Pancreas (tissue), 10 donors: ENCODE data around the gene CA5A. TPM values are rescaled to one million over a fixed set of nuclear protein-coding genes. Genes with fewer than 3 reads are reported as not detected.

Experiments
- ATAC-seq, 4 donors: fragments of 200-7000 bp; cut with Tn5 transposase; one replicate each; pipeline versions ENCODE4 v1.8.0 to v1.9.1; 2020; ENCODE audit warnings: mild to moderate bottlenecking in 4 of 4, moderate library complexity in 4 of 4
- DNase-seq, 6 donors: peaks; one replicate each; pipeline ENCODE4 v3.0.0-alpha.2; 2020
- FAIRE-seq: peaks from 2 replicates; lab custom pipeline; 2012; peaks lifted over from hg19 to GRCh38; lab: Jason Lieb, UNC
- H3K27ac ChIP-seq, 4 donors: fragments of 200-600 bp; sonication (generic); 1 replicate in 3 of 4; 2 replicates in 1 of 4; pipeline versions ENCODE4 v1.5.0 to v1.8.0; 2020
- H3K27me3 ChIP-seq, 4 donors: fragments of 200-600 bp; one replicate each; pipeline ENCODE4 v1.8.0; 2021
- H3K36me3 ChIP-seq, 3 donors: fragments of 200-600 bp; sonication (generic) in 1 of 3; one replicate each; pipeline versions ENCODE4 v1.5.0 to v1.8.0; 2020 to 2021
- H3K4me1 ChIP-seq, 3 donors: fragments of 200-600 bp; one replicate each; pipeline ENCODE4 v1.8.0; 2021
- H3K4me3 ChIP-seq, 4 donors: fragments of 200-600 bp; sonication (generic) in 2 of 4; one replicate each; pipeline versions ENCODE4 v1.5.0 to v1.8.0; 2020 to 2021
- H3K9me3 ChIP-seq, 4 donors: fragments of 200-600 bp; one replicate each; pipeline ENCODE4 v1.8.0; 2021
- CTCF ChIP-seq, 4 donors: fragments of 200-600 bp; sonication (generic) in 3 of 4; IDR thresholded peaks; one replicate each; pipeline versions ENCODE4 v1.5.0 to v1.8.0; 2021; ENCODE audit warnings: antibody characterized with exemption in 4 of 4
- WGBS, 2 donors: extraction: QIAGEN DNeasy Blood & Tissue Kit; methylation state at CpG; one replicate each; pipeline ENCODE4 v1.1.7; 2013; 5-methylcytosine and 5-hydroxymethylcytosine counted together
- intact Hi-C, 3 donors: fragments of 100-400 bp; cut with DNase I; formaldehyde crosslinking; loops; one replicate each; pipeline versions ENCODE4 v1.11.1 to v1.14.2; 2022
- polyA plus RNA-seq, 2 donors: library from polyadenylated mRNA; stranded (reverse); fragments of 200-250 nt; gene quantifications; one replicate each; pipeline ENCODE4 v1.2.3, GENCODE V29; 2013
- total RNA-seq, 6 donors: library from RNA; stranded (reverse); fragmentation: NEBNext Ultra II Directional in 4 of 6; extraction: Animal tissue kit (Norgen Biotek cat#: 25700) in 4 of 6; gene quantifications; one replicate each; pipeline versions ENCODE4 v1.2.1 to v1.2.4, GENCODE V29; 2021 to 2023
- donor health status: healthy with polysubstance abuse.
- donor health status: DM: no; HTN: no; CAD: no; lungs with moderate emphysema.
- donor health status: DM: no; HTN: no; CAD: no.
- donor health status: control.
- donor health status: control.
- donor health status: Bipolar disorder and iron deficiency.
- donor health status: DM: yes; HTN: yes; CAD: no.
- donor health status: DM: no; HTN: no; CAD: no.
- donor health status: DM: no; HTN: no; CAD: no.
- donor health status: DM: yes; HTN: yes; CAD: no.

The CA5A gene
- total and polyA plus RNA-seq, 8 donors = under 0.01 TPM; not detected in 6

- no peak for FAIRE-seq
- Histone ChIP-seq H3K4me1 (peaks cover 0 to 6% (median 4%) of the 10 kb centered on the region in 3 donors), H3K9me3 (no peaks in the 10 kb centered on the region), H3K27ac (no peak overlapping the region), H3K4me3 (no peak overlapping the region), H3K36me3 (no peaks in the 10 kb centered on the region), H3K27me3 (no peaks in the 10 kb centered on the region)
- no peak for ATAC-seq
- no peak for TF ChIP-seq CTCF (IDR thresholded peaks at IDR 0.05)
- DNase-seq = no peak
- WGBS, 2 donors = 90 to 91% methylated on average over 9 of the region's 9 CpGs
- intact Hi-C loops = no loop called here
Measured at GRCh38 chr16:87974178-87974577, 37.8 kb upstream of the CA5A start.

- DNase-seq (no peak), FAIRE-seq (no peak)
- intact Hi-C loops = no loop called here
Measured at GRCh38 chr16:87973717-87974116, 37.4 kb upstream of the CA5A start.

GRCh38 chr16:87971933-87972332 lies 35.6 kb upstream of the CA5A start:
- Histone ChIP-seq H3K36me3 (no peaks in the 10 kb centered on the region), H3K4me3 (no peak overlapping the region), H3K27me3 (no peaks in the 10 kb centered on the region), H3K4me1 (peaks cover 0 to 3% (median 0%) of the 10 kb centered on the region in 3 donors), H3K27ac (no peak overlapping the region), H3K9me3 (no peaks in the 10 kb centered on the region)
- TF ChIP-seq CTCF (IDR thresholded peaks at IDR 0.05) = no peak
- intact Hi-C loops = no loop called here
- FAIRE-seq = no peak
- 91 to 98% methylated on average over 2 of the region's 2 CpGs for WGBS, 2 donors
- ATAC-seq = no peak
- no peak for DNase-seq

More at GRCh38 chr16:87973717-87974116, 37.4 kb upstream of the CA5A start:
- TF ChIP-seq CTCF (IDR thresholded peaks at IDR 0.05) = no peak
- H3K9me3 ChIP-seq = no peaks in the 10 kb centered on the region
- 90 to 91% methylated on average over 3 of the region's 3 CpGs for WGBS, 2 donors
- H3K27ac ChIP-seq = no peak overlapping the region
- no peak overlapping the region for H3K4me3 ChIP-seq
- no peaks in the 10 kb centered on the region for H3K27me3 ChIP-seq
- ATAC-seq = no peak
- peaks cover 0 to 3% (median 2%) of the 10 kb centered on the region in 3 donors for H3K4me1 ChIP-seq
- H3K36me3 ChIP-seq = no peaks in the 10 kb centered on the region

- no peak overlapping the region for H3K4me3 ChIP-seq
- intact Hi-C loops = no loop called here
- no peak overlapping the region for H3K27ac ChIP-seq
- no peak for TF ChIP-seq CTCF (IDR thresholded peaks at IDR 0.05)
- H3K9me3 ChIP-seq = no peaks in the 10 kb centered on the region
- 56 to 60% methylated on average over 3 of the region's 3 CpGs for WGBS, 2 donors
- H3K36me3 ChIP-seq = no peaks in the 10 kb centered on the region
- H3K4me1 ChIP-seq = peaks cover 0 to 7% (median 6%) of the 10 kb centered on the region in 3 donors
- no peak for FAIRE-seq
- DNase-seq = no peak
- ATAC-seq = no peak
- H3K27me3 ChIP-seq = no peaks in the 10 kb centered on the region
Measured at GRCh38 chr16:87970186-87970585, 33.9 kb upstream of the CA5A start.

GRCh38 chr16:87968541-87968940 lies 32.2 kb upstream of the CA5A start:
- intact Hi-C loops = no loop called here

More at GRCh38 chr16:87968541-87968940, 32.2 kb upstream of the CA5A start:
- Histone ChIP-seq H3K27me3 (no peaks in the 10 kb centered on the region), H3K4me1 (peaks cover 0 to 7% (median 6%) of the 10 kb centered on the region in 3 donors), H3K4me3 (no peak overlapping the region), H3K27ac (no peak overlapping the region), H3K36me3 (no peaks in the 10 kb centered on the region), H3K9me3 (no peaks in the 10 kb centered on the region)
- DNase-seq (no peak), ATAC-seq (no peak), FAIRE-seq (no peak)
- WGBS, 2 donors = 90 to 94% methylated on average over 7 of the region's 7 CpGs
- no peak for TF ChIP-seq CTCF (IDR thresholded peaks at IDR 0.05)
